HG03108 (cell line): Measurements from ENCODE around the gene SMAD9.
"Not testable (repeated sequence)": the region's sequence is repeated elsewhere in the genome, so short reads cannot be mapped to it uniquely, and the experiment has no call there.

Experiments
- ATAC-seq: cut with Tn5 transposase; IDR thresholded peaks from one replicate; pipeline ENCODE4 v1.9.1; 2021; ENCODE audit warnings: moderate library complexity; ENCODE audit not compliant: unreplicated experiment

SMAD9 gene

DNA sequence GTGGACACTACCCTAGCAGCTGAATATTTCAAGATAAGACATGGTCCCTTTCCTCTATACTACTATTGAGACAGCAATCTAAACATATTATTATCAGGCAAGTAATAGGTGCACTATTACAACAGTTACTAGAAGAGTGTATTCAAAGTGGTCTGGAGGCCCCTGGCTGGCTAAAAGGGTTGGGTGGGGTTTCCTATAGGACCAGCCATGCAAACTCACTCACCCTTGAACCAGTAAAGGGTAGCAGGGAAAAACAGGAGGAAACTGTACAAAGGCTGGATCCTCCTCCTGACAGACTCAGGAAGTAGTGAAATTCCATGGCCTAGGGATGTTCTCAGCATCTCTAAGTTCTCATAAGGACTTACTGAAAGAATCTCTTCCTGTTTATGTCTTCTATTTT, 7.7 kb downstream of the SMAD9 start:
- no peak for ATAC-seq

DNA sequence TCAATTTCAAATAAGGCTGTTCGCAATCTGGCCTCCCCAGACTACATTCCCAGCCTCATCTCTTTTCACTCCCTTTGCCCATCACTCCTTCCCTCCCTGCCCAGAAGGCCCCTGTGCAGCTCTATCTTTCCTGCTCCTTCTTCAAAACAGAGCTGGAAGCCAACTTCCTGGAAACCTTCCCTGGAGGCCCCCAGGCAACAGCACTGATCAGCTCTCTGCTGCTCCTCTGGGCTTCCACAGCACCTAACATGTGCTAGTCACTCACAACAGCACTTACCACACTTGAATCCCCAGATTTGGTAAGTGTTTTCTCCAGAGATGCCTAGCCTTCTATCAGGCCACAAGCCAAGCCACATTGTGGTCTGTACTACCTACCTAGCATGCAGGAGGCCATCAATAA, 9.5 kb downstream of the SMAD9 start:
- no peak for ATAC-seq

DNA sequence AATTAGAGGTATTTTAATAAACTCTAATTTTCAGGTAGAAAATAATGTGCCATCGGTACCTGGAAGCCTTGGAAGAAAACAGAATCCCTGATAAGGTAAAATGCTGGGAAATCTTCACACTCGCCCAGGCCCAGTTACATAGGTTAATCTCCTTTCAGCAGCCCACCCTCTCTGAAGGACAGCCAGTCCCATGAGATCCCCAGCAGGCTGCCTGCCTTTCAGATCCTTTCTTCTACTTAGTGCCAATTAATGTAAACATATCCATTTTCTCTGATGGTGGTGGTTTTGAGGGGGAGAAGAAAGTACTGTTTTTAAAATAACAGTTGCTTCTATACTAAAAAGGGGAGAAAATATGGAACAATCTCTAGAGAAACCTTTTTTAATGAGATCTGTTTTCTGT, 12.2 kb downstream of the SMAD9 start:
- no peak for ATAC-seq

DNA sequence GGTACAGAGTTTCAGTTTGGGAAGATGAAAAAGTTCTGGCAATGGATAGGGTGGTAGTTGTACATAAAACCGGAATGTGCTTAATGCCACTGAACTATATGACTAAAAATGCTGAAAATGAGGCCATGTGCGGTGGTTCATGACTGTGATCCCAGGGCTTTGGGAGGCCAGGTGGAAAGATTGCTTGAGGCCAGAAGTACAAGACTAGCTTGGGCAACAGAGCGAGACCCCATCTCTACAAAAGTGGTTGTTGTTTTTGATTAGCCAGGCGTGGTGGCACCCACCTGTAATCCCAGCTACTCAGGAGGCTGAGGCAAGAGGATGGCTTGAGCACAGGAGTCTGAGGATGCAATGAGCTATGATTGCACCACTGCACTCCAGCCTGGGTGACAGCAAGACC, 12.8 kb downstream of the SMAD9 start:
- no peak for ATAC-seq

DNA sequence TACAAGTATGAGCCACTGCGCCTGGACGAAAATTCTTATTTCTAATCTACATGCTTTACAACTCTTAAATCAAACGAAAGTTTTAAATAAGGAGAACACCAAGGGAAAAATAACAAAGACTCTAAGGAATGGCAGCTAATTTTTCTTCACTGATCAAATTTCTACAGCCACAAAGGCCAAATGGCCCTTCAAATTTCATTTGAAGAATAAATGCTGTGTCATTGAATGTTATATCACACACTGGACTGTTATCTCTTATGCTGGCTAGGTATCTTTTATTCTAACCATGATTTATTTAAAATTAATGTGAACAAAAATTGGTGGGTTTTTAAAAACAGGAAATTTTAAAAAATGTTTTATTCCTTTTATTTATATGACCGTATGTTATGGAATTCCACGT, 14.1 kb downstream of the SMAD9 start:
- no peak for ATAC-seq

DNA sequence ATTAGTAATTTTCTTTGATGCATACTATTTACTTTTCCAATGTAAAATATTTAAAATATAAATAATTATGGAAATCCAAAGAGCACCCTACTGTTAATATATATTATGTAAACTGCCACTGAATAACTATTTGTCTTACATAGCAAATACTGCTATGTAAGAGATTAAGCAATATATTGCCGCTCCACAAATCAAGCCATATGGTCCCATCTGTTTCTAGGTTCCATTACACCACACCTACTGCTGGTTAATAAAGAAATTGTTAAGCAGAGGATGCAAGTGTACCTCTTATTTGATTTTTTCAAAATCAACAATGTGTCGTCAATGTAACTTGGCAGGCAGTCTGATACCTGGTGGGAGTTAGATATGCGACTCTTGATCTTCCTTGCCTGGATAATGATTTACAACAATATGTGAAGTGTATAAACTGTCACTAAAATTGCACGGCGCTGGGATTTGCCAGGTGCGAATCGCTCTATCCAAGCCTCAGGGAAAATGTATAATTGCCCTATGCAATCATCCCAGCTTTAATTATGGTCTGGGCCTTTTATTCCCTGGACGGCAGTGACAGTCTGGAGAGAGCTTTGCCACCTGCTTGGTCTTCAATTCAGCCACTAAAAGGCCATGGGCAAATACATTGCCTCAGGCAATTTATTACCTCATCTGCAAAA, 16.0 kb downstream of the SMAD9 start:
- no peak for ATAC-seq

DNA sequence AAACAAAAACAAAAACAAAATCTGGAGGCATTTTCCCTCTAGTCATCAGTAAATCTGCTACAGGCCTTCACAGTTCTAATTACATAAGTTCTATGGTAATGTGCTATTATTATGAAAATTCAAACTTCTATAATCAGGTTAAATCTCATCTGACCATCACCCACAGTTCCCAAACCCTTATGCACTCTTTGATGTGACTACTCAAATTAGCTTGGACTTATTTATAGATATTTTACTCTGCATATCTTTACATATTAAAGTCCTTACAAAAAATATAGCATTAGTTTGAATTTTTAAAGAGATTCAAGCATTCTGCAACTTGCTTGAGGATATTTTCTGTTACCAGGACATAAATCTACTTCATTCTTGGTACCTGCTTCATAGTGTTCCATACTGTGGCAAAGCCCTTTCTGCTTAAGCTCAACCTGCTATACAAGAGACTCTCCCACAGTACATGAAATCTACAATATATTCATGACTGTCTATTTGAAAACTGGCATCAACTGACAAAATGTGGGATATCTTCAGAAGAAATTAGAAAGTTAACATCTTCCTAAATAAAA, 22.9 kb downstream of the SMAD9 start:
- no peak for ATAC-seq

DNA sequence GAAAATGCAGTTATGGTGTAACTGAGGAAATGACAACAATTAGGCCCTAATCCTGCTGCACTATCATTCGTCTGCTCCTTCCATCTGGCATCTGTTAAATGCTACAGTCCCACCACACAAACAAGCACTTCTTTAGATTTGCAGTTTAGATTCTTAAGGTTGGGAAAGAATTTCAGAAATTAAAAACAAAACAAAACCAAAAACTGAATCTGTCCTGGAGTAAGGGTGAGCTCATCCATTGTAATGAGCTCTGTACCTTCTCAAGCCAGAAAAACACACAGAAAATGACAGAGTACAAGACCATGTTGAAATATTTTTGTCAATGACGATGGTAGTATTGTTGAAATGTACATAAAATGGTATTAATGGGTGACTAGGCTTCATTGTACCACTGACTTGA, 28.3 kb downstream of the SMAD9 start:
- ATAC-seq: no peak

DNA sequence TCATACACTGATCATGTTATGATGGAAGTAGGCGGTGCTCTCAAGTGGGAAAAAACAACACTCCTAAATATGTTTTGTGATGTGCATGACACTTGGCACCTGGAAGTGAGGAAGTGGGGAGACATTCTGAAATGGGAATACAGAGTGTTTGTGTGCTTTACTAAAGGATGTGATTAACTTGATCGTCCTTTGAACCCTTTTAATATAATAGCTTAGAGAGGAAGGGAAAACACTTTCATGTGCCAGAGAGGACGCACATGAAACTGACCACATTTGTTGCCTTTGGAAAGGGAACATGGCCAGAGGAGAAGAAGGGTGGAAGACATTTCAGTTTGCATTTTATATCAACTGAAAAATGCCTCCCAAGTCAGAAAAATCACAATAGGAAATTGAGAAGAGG, 31.4 kb downstream of the SMAD9 start:
- no peak for ATAC-seq

DNA sequence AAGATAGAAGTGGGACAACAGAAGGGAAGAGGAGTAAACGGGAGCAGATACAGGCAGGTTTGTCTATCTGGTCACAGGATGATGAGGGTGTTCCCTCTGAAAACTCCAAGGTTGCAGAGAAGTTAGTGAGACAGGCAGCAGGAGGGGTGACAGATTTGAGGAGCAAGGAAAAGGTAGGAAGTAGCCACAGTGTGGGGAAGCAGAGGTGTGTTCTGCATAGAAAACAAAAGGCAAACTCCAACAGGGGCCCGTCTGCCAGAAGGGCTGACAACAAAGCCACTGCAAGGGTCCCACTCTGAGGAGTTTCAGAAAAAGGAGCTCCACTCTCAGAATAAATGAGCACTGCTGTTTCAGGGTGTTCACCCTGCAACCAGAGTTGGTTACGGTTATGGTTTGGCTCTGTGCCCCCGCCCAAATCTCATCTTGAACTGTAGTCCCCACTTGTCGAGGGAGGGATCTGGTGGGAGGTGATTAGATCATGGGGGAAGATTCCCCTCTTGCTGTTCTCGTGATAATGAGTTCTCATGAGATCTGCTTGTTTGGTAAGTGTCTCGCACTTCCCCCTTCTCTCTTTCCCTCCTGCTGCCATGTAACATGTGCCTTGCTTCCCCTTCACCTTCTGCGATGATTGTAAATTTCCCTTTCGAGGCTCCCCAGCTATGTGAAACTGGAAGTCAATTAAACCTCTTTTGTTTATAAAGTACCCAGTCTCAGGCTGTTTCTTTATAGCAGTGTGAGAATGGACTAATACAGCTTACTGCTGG, 32.1 kb downstream of the SMAD9 start:
- no peak for ATAC-seq

DNA sequence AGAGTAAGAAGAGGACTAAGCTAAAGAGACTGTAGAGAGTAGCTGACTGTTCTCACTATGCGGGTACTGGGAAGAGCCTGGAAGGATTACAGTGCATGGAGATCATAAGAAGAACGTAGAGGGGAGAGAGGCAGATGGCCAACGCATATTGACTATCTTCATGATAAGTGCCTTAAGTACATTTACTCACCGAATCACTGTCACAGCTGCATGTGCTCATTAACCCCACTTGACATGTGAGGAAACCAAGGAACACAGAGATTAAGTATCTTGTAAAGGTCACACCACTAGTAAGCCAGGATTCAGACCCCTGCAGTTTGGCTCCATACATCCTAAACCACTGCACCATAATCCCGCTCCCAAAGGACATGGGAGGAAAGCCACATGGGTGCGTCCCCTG, 34.1 kb downstream of the SMAD9 start:
- no peak for ATAC-seq

DNA sequence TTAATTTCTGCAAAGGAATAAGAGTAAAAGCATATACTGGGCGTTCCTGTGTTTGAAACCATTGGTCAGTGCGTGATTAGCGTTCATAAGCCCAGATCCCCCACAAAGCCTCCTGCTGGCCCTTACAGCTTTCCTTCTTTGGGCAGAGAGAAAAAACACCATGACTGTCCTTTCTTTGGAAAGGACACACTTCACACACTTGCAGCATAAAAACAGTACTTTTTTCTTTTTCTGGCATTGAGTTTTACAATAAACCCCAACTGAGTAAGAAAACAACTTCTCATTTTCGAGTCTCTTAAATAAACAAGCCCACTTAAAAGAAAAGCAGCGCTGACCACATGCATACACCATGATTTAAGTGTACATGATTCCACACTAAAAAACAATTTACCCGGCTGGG, 35.8 kb downstream of the SMAD9 start:
- no peak for ATAC-seq

DNA sequence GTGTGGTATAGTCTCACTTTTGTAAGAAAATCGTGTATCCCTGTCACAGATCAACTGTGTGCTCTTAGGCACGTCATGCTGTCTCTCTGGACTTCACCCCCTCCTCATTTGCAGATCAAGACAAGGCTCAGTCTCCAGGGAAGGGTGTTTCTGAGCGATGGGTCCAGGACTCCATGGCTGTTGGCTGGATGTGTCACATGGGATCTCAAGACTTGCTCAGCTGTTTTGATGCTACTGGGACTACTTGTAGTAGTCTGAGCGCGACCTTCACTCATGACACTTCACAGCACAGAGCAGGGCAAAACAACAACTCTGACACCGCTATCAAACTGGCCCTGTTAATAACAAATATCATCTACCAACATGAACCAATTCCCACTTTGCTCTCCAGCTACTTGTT, 36.2 kb downstream of the SMAD9 start:
- ATAC-seq: no peak

DNA sequence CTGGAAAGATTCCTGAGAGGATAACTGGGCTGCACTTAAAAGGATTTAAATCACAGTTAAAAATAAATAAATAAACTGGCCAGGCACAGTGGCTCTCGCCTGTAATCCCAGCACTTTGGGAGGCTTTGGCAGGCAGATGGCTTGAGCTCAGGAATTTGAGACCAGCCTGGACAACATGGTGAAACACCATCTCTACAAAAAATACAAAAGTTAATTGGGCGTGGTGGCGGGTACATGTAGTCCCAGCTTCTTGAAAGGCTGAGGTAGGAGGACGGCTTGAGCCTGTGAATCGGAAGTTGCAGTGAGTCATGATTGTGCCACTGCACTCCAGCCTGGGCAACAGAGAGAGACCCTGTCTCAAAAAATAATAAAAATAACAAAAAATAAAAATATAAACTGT, 36.6 kb downstream of the SMAD9 start:
- not testable (repeated sequence) for ATAC-seq

DNA sequence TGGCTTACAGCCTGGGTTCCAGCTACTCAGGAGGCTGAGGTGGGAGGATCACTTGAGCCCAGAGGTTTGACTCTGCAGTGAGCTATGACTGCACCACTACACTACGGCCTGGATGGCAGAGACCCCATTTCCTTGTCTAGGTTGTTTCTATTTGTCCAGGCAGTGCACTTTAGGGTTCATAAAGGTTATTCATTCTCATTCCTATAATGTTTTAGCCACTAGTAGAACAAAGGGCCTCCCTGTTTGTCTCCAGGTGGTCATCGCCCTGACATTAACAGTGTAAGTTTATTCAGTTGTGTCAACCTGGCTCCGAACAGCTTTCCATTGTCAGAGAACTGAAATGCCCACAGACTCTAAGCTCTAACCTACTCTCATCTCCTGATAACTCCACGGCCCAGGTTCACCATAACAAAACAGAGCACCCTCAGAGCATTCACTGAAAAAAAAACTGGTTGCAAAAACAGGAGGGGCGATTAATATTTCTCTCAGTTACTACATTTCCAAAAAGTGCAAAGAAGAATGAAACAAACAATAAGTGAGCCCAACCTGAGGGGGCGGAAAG, 37.1 kb downstream of the SMAD9 start:
- ATAC-seq: no peak

DNA sequence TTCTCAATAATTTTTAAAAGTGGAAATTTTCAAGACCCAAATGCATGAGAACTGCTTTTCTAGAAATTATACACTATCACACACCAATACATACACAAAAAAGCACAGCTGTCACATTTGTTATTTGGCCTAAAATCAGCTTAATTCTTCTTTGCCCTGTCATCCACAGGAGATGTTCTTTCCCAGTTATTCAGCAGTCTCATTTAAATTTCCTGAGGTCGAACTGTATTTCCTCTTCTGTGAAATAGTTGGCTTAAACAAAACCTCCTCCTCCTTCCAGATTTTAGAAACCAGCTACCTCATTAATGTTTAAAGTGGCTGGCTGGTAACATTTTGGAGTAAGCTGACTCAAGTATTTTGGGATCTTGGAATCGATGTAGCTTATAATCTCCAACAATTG, 39.1 kb downstream of the SMAD9 start:
- no peak for ATAC-seq

DNA sequence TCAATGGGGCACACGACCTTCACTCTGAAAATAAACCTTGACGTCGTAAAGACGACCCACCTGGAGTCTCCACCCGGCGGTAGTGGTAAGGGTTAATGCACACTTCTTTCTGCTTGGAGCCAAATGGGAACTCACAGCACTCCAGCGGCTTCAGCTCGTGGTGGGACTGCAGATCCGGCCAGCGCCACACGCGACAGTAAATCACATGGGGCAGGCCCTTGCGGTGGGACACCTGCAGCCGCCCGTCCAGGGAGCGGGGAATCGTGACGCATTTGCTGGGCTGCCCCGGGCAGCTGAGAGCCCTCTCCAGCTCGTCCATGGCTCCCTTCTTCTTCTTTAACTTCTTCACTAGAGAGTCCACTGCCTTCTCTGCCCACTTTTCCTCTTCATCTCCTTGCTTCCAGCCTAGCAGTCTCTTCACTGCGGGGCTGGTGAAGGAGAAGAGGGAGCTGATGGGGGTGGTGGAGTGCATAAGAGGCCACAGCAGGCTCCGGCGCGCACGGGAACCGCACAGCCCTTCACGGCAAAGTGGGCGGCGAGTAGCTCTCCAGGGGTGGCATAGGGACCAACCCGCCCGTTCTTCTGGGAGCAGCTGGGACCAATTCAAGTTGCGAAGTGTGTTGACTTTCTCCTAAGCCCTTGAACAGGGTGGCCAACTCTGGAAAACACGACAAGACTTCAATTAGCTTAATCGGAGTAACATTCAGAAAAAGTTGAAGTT, 40.7 kb downstream of the SMAD9 start:
- ATAC-seq: no peak

DNA sequence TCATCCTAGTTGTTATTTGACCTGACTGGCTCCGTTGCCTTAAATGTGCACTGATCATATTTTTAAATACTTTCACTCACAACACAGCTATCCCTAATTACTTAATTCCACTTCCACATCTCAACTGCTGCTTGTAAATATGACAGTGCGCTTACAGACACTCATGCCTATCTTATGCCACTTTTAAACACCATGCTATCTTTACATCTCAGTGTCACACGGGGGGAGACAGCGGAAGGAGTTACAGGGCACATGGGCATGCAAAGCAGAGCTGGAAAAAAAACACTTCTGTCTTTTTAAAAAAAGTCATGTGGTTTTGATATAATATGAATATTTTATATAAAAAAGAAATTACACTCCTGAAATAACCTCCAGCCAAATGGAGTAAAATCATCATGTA, 44.1 kb downstream of the SMAD9 start:
- no peak for ATAC-seq

DNA sequence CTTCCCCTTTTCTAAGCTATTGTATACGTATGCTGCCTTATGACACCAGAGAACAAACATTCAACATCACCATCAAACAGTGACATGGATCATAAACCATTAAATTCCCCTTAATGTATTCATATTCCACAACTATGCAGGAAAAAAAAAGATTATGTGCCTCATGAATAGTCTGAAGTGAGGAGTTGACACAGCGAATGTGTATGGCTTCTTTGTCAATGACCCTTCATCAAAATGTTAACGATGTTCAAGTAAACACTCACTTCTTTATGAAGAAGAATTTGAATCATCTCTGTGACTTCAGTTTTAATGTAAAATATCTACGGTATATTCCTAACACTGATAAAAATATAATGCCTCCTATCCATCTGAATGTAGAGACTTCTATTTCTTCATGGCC, 44.6 kb downstream of the SMAD9 start:
- ATAC-seq: no peak

DNA sequence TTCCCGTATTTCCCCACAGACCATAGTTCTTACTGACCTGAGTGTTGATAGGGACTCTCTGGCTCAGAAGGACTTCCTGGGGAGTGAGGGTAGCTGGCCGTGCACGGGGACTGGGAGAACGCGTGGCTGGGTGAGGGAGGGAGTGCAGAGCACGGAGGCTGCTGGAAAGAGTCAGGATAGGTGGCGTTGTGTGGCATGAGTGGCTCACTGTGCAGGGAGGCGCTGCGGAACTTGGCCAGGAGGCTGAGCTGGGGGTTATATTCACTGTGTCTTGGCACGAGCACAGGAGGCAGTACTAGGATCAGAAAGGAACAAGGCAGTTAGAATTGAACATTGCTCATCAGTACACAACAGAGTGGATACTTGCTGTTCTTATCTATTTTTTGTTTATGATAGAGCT, 47.4 kb downstream of the SMAD9 start:
- no peak for ATAC-seq

DNA sequence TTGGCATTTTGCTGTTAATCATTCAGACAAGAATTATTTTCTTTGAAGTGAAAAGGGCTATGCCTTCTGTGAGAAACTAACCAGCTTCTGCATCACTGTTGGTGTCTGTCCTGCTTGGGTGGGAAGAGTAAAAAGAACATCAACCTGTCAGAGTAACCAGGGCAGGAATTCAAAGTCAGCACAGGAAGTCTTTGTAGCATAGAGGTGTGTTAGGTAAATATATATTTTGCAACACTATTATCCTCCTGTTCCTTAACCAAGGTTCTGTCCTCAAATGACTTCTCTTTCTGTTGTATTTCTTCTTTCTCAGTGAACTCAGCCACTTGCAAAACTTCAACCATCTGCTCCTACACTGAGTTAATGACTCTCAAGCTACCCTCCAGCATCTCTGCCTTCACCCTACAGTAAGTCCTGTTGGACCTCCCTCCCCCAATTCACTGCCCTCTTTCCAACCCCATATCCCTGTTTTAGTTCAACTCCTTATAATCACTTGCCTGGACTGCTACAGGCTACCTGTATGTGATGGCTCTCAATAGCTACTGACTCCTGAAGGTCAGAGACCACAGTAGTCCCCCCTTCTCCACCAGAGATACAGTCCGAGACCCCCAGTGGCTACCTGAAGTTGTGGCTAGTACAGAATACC, 49.9 kb downstream of the SMAD9 start:
- no peak for ATAC-seq
